Panc1 (cell line): ENCODE measurements around the gene NTNG2. TPM values are rescaled to one million over a fixed set of nuclear protein-coding genes. Genes with fewer than 3 reads are reported as not detected.
A peak's percentile ranks its signal among the peaks of the same experiment; 100 is the strongest.
"Not testable (repeated sequence)": the region's sequence is repeated elsewhere in the genome, so short reads cannot be mapped to it uniquely, and the experiment has no call there.

Source experiments
- ATAC-seq: fragments of 200-7000 bp; cut with Tn5 transposase; 2 replicates; pipeline ENCODE4 v1.9.1; 2020; ENCODE audit warnings: mild to moderate bottlenecking, moderate library complexity
- BruUV-seq: library from RNA; stranded (reverse); fragments of 400-500 nt; replicated peaks from 2 replicates; lab custom pipeline; 2021; lab: Mats Ljungman, UMichigan
- CTCF ChIA-PET: fragments of 300-600 bp; sonication (Branson Sonifier 250); formaldehyde crosslinking; loops from one replicate; lab custom pipeline; 2022; ENCODE audit warnings: antibody characterized with exemption; lab: Charles Lee
- POLR2A ChIA-PET: fragments of 300-600 bp; sonication (Branson Sonifier 250); formaldehyde crosslinking; loops from one replicate; lab custom pipeline; 2022; ENCODE audit warnings: antibody characterized with exemption; lab: Charles Lee
- DNase-seq: peaks from one replicate; pipeline ENCODE4 v3.0.0-alpha.2; 2010; ENCODE audit warnings: low read depth, low spot score
- H3K27ac ChIP-seq: 2 replicates; pipeline ENCODE4 v1.5.1; 2011; ENCODE audit warnings: mild to moderate bottlenecking, low read length, inconsistent platforms
- H3K27me3 ChIP-seq: fragments of 200-500 bp; sonication (Bioruptor generic); 2 replicates; pipeline ENCODE4 v1.6.0; 2014; ENCODE audit warnings: low read length, inconsistent platforms; ENCODE audit not compliant: control insufficient read depth, insufficient read depth
- H3K36me3 ChIP-seq: fragments of 200-500 bp; sonication (Bioruptor generic); 2 replicates; pipeline ENCODE4 v1.5.1; 2014; ENCODE audit warnings: inconsistent platforms, mild to moderate bottlenecking, low read length, moderate library complexity; ENCODE audit not compliant: control insufficient read depth, insufficient read depth
- H3K4me1 ChIP-seq: 2 replicates; pipeline ENCODE4 v1.5.1; 2011; ENCODE audit warnings: inconsistent platforms, mild to moderate bottlenecking, low read length, moderate library complexity; ENCODE audit not compliant: control insufficient read depth, insufficient read depth
- H3K4me3 ChIP-seq, 2 experiments: 2 replicates each; pipeline ENCODE4 v1.5.1; 2011 to 2012; ENCODE audit warnings: low read depth in 2 of 2, low read length in 2 of 2, mild to moderate bottlenecking in 2 of 2, inconsistent platforms in 1 of 2, moderate library complexity in 1 of 2
- H3K9me3 ChIP-seq: fragments of 200-500 bp; sonication (Bioruptor generic); 2 replicates; pipeline ENCODE4 v1.5.1; 2014; ENCODE audit warnings: low read depth, mild to moderate bottlenecking, inconsistent platforms, low read length, moderate library complexity; ENCODE audit not compliant: control insufficient read depth, insufficient read depth
- CTCF ChIP-seq: fragments of 450-650 bp; IDR thresholded peaks from 2 replicates; pipeline ENCODE4 v1.5.1; 2017; ENCODE audit warnings: mild to moderate bottlenecking
- POLR2AphosphoS5 ChIP-seq: IDR thresholded peaks from 2 replicates; pipeline ENCODE4 v1.6.1; 2012; ENCODE audit warnings: mild to moderate bottlenecking, low read depth, low read length, moderate library complexity
- REST ChIP-seq, 2 experiments: IDR thresholded peaks; 2 replicates each; pipeline ENCODE4 v1.6.1; 2011 to 2012; ENCODE audit warnings: low read depth in 2 of 2, control low read depth in 1 of 2, low read length in 1 of 2, mild to moderate bottlenecking in 1 of 2, moderate library complexity in 1 of 2; ENCODE audit not compliant: insufficient read depth in 1 of 2
- SIN3A ChIP-seq: IDR thresholded peaks from 2 replicates; pipeline ENCODE4 v1.6.1; 2012; ENCODE audit warnings: low read depth, mild to moderate bottlenecking, low read length, moderate library complexity, borderline replicate concordance; ENCODE audit not compliant: insufficient read depth
- TCF7L2 ChIP-seq: IDR thresholded peaks from 2 replicates; pipeline ENCODE4 v1.6.1; 2011; ENCODE audit warnings: mild to moderate bottlenecking, low read depth, low read length, inconsistent platforms
- in situ Hi-C: cut with HindIII; loops from 2 replicates; pipeline ENCODE4 v1.10.0; 2016; ENCODE audit warnings: low sequenced_read_pairs, low pct_unique_long_range_greater_than_20kb
- intact Hi-C: fragments of 100-400 bp; cut with micrococcal nuclease; formaldehyde crosslinking; loops from one replicate; pipeline ENCODE4 v1.10.0; 2022; ENCODE audit not compliant: unreplicated experiment
- total RNA-seq: library from RNA; stranded (reverse); gene quantifications from one replicate; pipeline ENCODE4 v1.2.1, GENCODE V29; 2021; ENCODE audit not compliant: unreplicated experiment

NTNG2 gene
- total RNA-seq, 1 experiment from 2014 or later: 5.1 TPM

- peak; percentile 81 for ATAC-seq
These were observed 107.0 kb downstream of the NTNG2 start for GRCh38 chr9:132268725-132269352.

GRCh38 chr9:132269704-132270516 is 108.1 kb downstream of the NTNG2 start:
- Histone ChIP-seq H3K36me3 (peaks cover 20% of the 10 kb centered on the region), H3K27ac (peak overlapping the region; percentile 17; the same call in 1 of the 2 replicates)
- H3K9me3 ChIP-seq, H3K27me3 ChIP-seq, H3K4me1 ChIP-seq, CTCF ChIA-PET, H3K4me3 ChIP-seq, POLR2A ChIA-PET, BruUV-seq, intact Hi-C loops, in situ Hi-C loops, ATAC-seq: not testable (repeated sequence)
- DNase-seq: peak; percentile 56

More at GRCh38 chr9:132268725-132269352, 107.0 kb downstream of the NTNG2 start:
- no peaks in the 10 kb centered on the region for H3K9me3 ChIP-seq
- CTCF ChIA-PET: interaction anchor here (0.6 kb wide), 1 partner anchor 491 kb away, joined by 7 read pairs; no protein-coding TSS in a partner anchor
- TF ChIP-seq CTCF (peak; percentile 88), POLR2AphosphoS5 (no peak)
- no peaks in the 10 kb centered on the region for H3K4me1 ChIP-seq
- POLR2A ChIA-PET: no interaction called here
- H3K36me3 ChIP-seq: peaks cover 22% of the 10 kb centered on the region
- no peaks in the 10 kb centered on the region for H3K27me3 ChIP-seq
- intact Hi-C loops (no loop called here), in situ Hi-C loops (no loop called here)
- BruUV-seq: no TSS peak
- no peak overlapping the region; the same call in 1 of the 2 replicates for H3K27ac ChIP-seq
- DNase-seq: peak; percentile 36
- no peak overlapping the region for H3K4me3 ChIP-seq

GRCh38 chr9:132274861-132275260 is 113.0 kb downstream of the NTNG2 start:
- ATAC-seq: no peak
- Histone ChIP-seq H3K4me1 (no peaks in the 10 kb centered on the region), H3K27ac (no peak overlapping the region), H3K4me3 (no peak overlapping the region), H3K27me3 (no peaks in the 10 kb centered on the region), H3K9me3 (no peaks in the 10 kb centered on the region), H3K36me3 (peaks cover 39% of the 10 kb centered on the region)
- TF ChIP-seq TCF7L2: no peak
- no peak for TF ChIP-seq REST (IDR thresholded peaks at IDR 0.05; ENCODE audit: insufficient read depth in 1 of 2, low read depth in 2 of 2, low read length in 1 of 2)
- TF ChIP-seq POLR2AphosphoS5: no peak
- TF ChIP-seq CTCF: no peak
- TF ChIP-seq SIN3A: no peak
- intact Hi-C loops (no loop called here), in situ Hi-C loops (no loop called here)
- ChIA-PET POLR2A (no interaction called here), CTCF (no interaction called here)
- BruUV-seq: no TSS peak
- DNase-seq: no peak
